ENCODE measurements around the gene KCNS3.

KCNS3 gene

GRCh38 chr2:17847236-17847635 is 31.2 kb upstream of the KCNS3 start:
- TF ChIP-seq CTCF (IDR thresholded peaks at IDR 0.05): no peak

- no peak for TF ChIP-seq CTCF (IDR thresholded peaks at IDR 0.05)
Observed at GRCh38 chr2:17849275-17849674, 29.2 kb upstream of the KCNS3 start.

DNA sequence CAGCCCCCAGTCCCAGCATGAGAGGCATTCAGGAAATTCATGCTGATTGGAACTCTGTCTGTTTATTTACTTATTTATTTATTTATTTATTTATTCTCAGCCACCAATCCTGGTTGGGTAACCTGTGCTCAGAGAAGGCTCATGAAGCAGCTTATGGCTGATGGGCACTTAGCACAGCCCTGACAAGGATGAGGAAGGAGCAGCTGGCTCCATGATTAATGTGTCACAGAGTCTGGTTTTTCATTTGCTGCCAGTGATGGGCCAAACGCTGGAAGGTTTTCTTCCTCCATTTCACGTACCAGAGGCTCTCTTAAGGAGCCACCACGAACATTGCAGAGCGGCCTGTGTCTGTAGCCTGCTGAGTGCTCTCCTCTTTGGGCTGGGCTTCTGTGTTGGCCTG is 28.3 kb upstream of the KCNS3 start:
- no peak for TF ChIP-seq CTCF (IDR thresholded peaks at IDR 0.05)

GRCh38 chr2:17851731-17852585 is 26.5 kb upstream of the KCNS3 start:
- peak; percentile 81 for TF ChIP-seq CTCF (IDR thresholded peaks at IDR 0.05)

DNA sequence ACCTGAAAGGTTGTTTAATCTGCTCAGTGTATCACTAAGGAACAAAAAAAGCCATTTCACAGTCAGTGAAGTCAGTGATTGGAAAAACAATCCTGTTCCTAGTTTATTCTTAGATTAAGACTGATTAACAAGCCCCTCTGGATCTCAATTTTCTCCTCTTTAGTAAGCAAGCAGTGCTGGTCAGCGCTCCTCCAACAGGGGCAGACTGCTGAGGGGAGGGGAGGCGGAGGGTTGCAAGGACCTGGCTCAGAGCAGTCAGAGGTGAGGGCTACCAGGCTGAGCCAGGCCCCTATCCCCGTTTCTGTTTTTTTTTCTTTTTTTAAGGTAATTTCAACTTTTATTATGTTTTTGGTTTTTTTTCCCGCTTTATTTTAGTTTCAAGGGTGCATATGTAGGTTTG is 24.7 kb upstream of the KCNS3 start:
- no peak for TF ChIP-seq CTCF (IDR thresholded peaks at IDR 0.05)

DNA sequence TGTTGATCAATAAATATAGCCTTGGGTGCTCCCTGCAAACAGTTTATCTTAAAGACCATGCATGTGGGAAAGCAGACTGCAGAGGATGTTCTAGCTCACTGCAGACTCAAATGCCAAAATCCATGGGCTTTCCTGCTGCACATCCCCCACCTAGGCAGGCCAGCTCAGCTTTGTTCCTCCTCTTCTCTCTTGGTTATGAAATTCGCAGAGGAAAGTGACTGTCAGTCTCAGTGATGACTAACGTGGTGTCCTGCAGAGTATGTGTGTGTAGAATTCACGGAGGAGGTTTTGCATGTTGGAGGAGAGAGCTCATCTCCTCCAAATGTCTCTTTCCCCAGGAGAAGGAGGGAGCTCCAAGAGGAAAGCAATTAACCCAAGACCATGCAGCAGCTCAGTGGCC is 21.4 kb upstream of the KCNS3 start:
- no peak for TF ChIP-seq CTCF (IDR thresholded peaks at IDR 0.05)

- TF ChIP-seq CTCF (IDR thresholded peaks at IDR 0.05): no peak
Observed at GRCh38 chr2:17858064-17858463, 20.4 kb upstream of the KCNS3 start.

Data from LNCAP (cell line).